Adipose tissue (tissue), 3 donors: ENCODE results near the gene NIP7. TPM values are rescaled to one million over a fixed set of nuclear protein-coding genes. Genes with fewer than 3 reads are reported as not detected.

Experiments
- H3K27ac ChIP-seq: one replicate; pipeline ENCODE4 v1.5.1; 2013; ENCODE audit warnings: low read depth, low read length
- WGBS, 3 donors: extraction: QIAGEN DNeasy Blood & Tissue Kit; methylation state at CpG; one replicate each; pipeline ENCODE4 v1.1.7; 2013; 5-methylcytosine and 5-hydroxymethylcytosine counted together
- polyA plus RNA-seq, 3 donors: library from polyadenylated mRNA; stranded (reverse); fragments of 200-250 nt; gene quantifications; one replicate each; pipeline ENCODE4 v1.2.3, GENCODE V29; 2013
- donor health status: healthy with polysubstance abuse.
- donor health status: Bipolar disorder and iron deficiency.
- donor health status: healthy.

NIP7 gene
- polyA plus RNA-seq, 3 donors, result 6.1 to 28.2 (median 18.4) TPM

- no peak overlapping the region for H3K27ac ChIP-seq
- 81 to 88% (median 85%) methylated on average over 30 of the region's 30 CpGs for WGBS, 3 donors
These were observed 23.9 kb upstream of the NIP7 start for GRCh38 chr16:69315486-69316311.

- WGBS, 3 donors, result 76 to 94% (median 94%) methylated on average over 17 of the region's 17 CpGs
- no peak overlapping the region for H3K27ac ChIP-seq
These were observed 23.0 kb upstream of the NIP7 start for GRCh38 chr16:69316595-69317034.

- no peak overlapping the region for H3K27ac ChIP-seq
- WGBS, 3 donors, result 83 to 95% (median 93%) methylated on average over 30 of the region's 30 CpGs
These were observed 21.2 kb upstream of the NIP7 start for GRCh38 chr16:69318177-69318910.

- H3K27ac ChIP-seq, result no peak overlapping the region
- WGBS, 3 donors, result 77 to 80% (median 78%) methylated on average over 10 of the region's 10 CpGs
These were observed 20.7 kb upstream of the NIP7 start for GRCh38 chr16:69318911-69319289.

- no peak overlapping the region for H3K27ac ChIP-seq
These were observed 20.2 kb upstream of the NIP7 start for GRCh38 chr16:69319381-69319780.

GRCh38 chr16:69319826-69320739, 19.5 kb upstream of the NIP7 start:
- WGBS, 3 donors, result 90 to 92% (median 92%) methylated on average over 30 of the region's 30 CpGs
- no peak overlapping the region for H3K27ac ChIP-seq

More at GRCh38 chr16:69319381-69319780, 20.2 kb upstream of the NIP7 start:
- WGBS, 3 donors, result 92 to 93% (median 93%) methylated on average over 9 of the region's 9 CpGs

GRCh38 chr16:69320740-69321073, 18.9 kb upstream of the NIP7 start:
- no peak overlapping the region for H3K27ac ChIP-seq
- WGBS, 3 donors, result 85 to 89% (median 86%) methylated on average over 13 of the region's 13 CpGs

- WGBS, 3 donors, result 91 to 93% (median 91%) methylated on average over 22 of the region's 22 CpGs
- H3K27ac ChIP-seq, result no peak overlapping the region
These were observed 18.5 kb upstream of the NIP7 start for GRCh38 chr16:69321080-69321479.

- H3K27ac ChIP-seq, result no peak overlapping the region
- WGBS, 3 donors, result 84 to 92% (median 89%) methylated on average over 7 of the region's 7 CpGs
These were observed 17.2 kb upstream of the NIP7 start for GRCh38 chr16:69322343-69322742.

- no peak overlapping the region for H3K27ac ChIP-seq
- 91 to 95% (median 92%) methylated on average over 14 of the region's 14 CpGs for WGBS, 3 donors
These were observed 16.2 kb upstream of the NIP7 start for GRCh38 chr16:69323415-69323814.

- H3K27ac ChIP-seq, result no peak overlapping the region
- 67 to 75% (median 67%) methylated on average over 8 of the region's 8 CpGs for WGBS, 3 donors
These were observed 15.5 kb upstream of the NIP7 start for GRCh38 chr16:69324013-69324531.

- WGBS, 3 donors, result 77 to 79% (median 78%) methylated on average over 10 of the region's 10 CpGs
- no peak overlapping the region for H3K27ac ChIP-seq
These were observed 14.9 kb upstream of the NIP7 start for GRCh38 chr16:69324585-69325253.

- WGBS, 3 donors, result 86 to 89% (median 86%) methylated on average over 6 of the region's 6 CpGs
- H3K27ac ChIP-seq, result no peak overlapping the region
These were observed 13.8 kb upstream of the NIP7 start for GRCh38 chr16:69325784-69326171.

GRCh38 chr16:69326172-69326873, 13.2 kb upstream of the NIP7 start:
- H3K27ac ChIP-seq, result no peak overlapping the region
- 30 to 54% (median 53%) methylated on average over 7 of the region's 7 CpGs for WGBS, 3 donors

GRCh38 chr16:69327585-69328310, 11.8 kb upstream of the NIP7 start:
- H3K27ac ChIP-seq, result no peak overlapping the region
- 83 to 94% (median 93%) methylated on average over 14 of the region's 14 CpGs for WGBS, 3 donors

GRCh38 chr16:69328854-69329316, 10.7 kb upstream of the NIP7 start:
- WGBS, 3 donors, result 53 to 62% (median 56%) methylated on average over 10 of the region's 10 CpGs
- H3K27ac ChIP-seq, result no peak overlapping the region
